HTERT RPE-1 (cell line): ENCODE results near the gene ACSL1.

ENCODE experiments used
- in situ Hi-C: fragments of 300-500 bp; cut with MboI; formaldehyde crosslinking; loops from 4 replicates; pipeline ENCODE4 v1.14.3; 2020; ENCODE audit warnings: low sequenced_read_pairs

The ACSL1 gene

DNA sequence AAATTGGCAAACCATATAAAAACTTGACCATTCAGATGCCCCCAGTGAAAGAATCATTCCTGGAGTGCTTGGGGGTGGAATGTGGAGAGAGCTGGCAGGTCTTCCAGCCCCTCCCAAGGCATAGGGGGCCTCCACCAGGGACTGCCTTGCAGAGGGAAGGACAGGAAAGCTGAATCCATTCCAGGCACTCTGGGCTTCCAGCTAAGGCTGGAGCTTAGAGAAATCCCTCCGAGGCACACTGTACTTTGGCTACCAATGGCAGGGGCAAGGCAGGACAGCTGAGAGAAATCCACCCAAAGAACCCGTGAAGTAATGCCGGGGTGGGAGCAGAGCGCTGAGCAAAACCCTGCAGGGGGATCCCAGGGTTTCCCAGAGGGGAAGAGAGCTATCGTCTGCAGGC is 95.8 kb downstream of the ACSL1 start:
- in situ Hi-C loops: no loop called here

DNA sequence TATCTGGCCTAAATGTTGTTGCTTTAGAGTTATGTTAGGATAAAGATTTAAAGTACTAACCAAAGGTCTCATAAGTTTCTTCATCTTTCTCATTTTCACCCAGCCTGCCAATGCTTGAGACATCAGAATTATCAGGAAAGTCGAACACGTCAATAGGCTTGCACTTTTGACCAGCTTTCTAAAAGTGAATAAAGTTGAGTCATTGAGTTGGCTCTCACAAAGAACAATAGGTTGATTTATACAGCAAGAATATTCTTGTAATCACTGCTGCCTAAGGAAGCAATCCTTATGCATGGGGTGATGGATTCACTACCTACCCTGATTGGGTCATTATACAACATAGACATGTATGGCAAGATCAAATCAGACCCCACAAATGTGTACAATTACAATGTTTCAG is 96.9 kb downstream of the ACSL1 start:
- in situ Hi-C loops: no loop called here

GRCh38 chr4:184727430-184727829 is 98.3 kb downstream of the ACSL1 start:
- in situ Hi-C loops: no loop called here

- in situ Hi-C loops: no loop called here
Observed at GRCh38 chr4:184722798-184723197, 103.0 kb downstream of the ACSL1 start.

- in situ Hi-C loops: no loop called here
Observed at GRCh38 chr4:184721254-184721653, 104.5 kb downstream of the ACSL1 start.

DNA sequence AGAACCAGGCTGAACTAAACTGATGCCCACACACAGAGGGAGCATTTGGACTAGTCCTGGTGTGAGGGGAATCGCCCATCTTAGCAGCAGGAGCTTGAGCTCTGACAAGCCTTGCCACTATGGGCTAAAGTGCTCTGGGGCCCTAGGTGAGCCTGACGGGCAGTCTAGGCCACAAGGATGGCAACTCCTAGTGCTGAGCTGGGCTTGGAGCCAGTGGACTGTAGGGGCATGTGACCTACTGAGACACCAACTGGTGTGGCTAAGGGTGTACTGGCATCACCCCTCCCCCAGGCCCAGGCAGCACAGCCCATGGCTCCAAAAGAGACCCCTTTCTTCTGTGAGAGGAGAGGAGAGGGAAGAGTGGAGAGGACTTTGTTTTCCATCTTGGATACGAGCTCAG is 106.4 kb downstream of the ACSL1 start:
- in situ Hi-C loops: no loop called here

DNA sequence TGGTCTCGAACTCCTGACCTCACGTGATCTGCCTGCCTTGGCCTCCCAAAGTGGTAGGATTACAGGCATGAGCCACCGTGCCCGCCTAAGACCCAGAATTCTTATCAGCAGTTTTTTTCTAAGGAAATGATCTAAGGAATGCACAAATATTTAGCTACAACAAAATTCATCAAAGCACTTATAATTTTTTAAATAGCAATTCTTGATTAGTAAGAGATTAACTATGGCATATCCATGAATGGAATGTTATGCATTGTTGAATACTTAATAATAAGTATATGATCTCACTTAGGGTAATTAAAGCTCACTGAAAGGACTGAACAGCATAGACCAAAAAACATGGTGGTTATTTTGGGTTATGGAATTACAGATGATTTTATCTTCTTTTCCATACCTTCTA is 110.2 kb downstream of the ACSL1 start:
- in situ Hi-C loops: no loop called here

GRCh38 chr4:184713887-184714286 is 111.9 kb downstream of the ACSL1 start:
- in situ Hi-C loops: no loop called here

DNA sequence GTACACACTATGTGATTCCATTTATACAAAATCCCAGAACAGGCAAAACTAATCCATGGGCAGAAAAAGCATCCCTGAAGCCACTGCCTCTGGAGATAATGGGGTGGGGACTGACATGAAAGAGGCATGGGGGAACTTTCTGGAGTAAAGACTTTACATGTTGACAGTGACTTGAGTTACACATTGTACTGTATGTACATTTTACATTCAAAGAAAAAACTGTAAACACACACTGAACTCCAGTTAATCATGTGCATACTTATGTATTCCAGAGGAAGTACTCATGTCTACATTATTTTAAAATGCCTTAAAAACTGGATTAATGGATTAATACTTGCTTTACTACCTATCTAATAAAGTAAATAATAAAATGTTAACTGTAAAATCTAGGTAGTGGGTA is 113.4 kb downstream of the ACSL1 start:
- in situ Hi-C loops: no loop called here

GRCh38 chr4:184706453-184706852 is 119.3 kb downstream of the ACSL1 start:
- in situ Hi-C loops: no loop called here

DNA sequence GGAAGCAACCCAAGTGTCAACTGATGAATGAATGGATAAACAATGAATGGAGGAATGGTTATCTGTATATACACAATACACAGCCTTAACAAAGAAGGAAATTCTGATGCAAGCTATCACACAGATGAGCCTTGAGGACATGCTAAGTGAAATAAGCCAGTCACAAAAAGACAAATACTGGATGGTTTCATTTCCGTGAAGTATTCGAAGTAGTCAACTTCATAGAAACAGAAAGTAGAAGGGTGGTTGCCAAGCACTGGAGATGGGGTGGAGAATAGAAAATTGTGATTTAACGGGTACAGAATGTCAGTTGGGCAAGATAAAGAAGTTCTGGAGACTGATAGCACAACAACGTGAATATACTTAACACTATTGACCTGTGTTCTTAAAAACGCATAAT is 120.1 kb downstream of the ACSL1 start:
- in situ Hi-C loops: no loop called here
